PFSK-1 (cell line): Measurements from ENCODE around the gene NOX3.

Experiments used
- FOXP2 ChIP-seq: optimal IDR thresholded peaks from 2 replicates; pipeline ENCODE3; 2011; ENCODE audit warnings: borderline replicate concordance, control low read depth, inconsistent platforms; ENCODE audit not compliant: insufficient read depth; ENCODE audit errors: extremely low read length, extremely low read depth
- POLR2AphosphoS5 ChIP-seq: IDR thresholded peaks from 2 replicates; pipeline ENCODE4 v1.6.1; 2012; ENCODE audit warnings: low read depth, mild to moderate bottlenecking, control low read depth, low read length, moderate library complexity
- SIN3A ChIP-seq: IDR thresholded peaks from 2 replicates; pipeline ENCODE4 v1.6.1; 2012; ENCODE audit warnings: mild to moderate bottlenecking, low read length, moderate library complexity, borderline replicate concordance; ENCODE audit not compliant: insufficient read depth
- TAF1 ChIP-seq: IDR thresholded peaks from 2 replicates; pipeline ENCODE4 v1.6.1; 2012; ENCODE audit warnings: low read length, control low read depth, borderline replicate concordance; ENCODE audit not compliant: insufficient read depth
- TF ChIP-seq, protein P1 (sequence below), 2 experiments: IDR thresholded peaks; 2 replicates each; pipeline versions ENCODE4 v1.6.1 to v1.8.0; 2011 to 2012; ENCODE audit warnings: low read depth in 2 of 2, low read length in 2 of 2, control low read depth in 1 of 2, inconsistent platforms in 1 of 2, mild to moderate bottlenecking in 1 of 2, moderate library complexity in 1 of 2; ENCODE audit not compliant: insufficient read depth in 1 of 2

The NOX3 gene

GRCh38 chr6:155347800-155348199 is 107.8 kb downstream of the NOX3 start:
- no peak for TF ChIP-seq FOXP2
- no peak for TF ChIP-seq POLR2AphosphoS5
- no peak for TF ChIP-seq TAF1
- no peak for TF ChIP-seq SIN3A
- TF ChIP-seq, protein P1, sequence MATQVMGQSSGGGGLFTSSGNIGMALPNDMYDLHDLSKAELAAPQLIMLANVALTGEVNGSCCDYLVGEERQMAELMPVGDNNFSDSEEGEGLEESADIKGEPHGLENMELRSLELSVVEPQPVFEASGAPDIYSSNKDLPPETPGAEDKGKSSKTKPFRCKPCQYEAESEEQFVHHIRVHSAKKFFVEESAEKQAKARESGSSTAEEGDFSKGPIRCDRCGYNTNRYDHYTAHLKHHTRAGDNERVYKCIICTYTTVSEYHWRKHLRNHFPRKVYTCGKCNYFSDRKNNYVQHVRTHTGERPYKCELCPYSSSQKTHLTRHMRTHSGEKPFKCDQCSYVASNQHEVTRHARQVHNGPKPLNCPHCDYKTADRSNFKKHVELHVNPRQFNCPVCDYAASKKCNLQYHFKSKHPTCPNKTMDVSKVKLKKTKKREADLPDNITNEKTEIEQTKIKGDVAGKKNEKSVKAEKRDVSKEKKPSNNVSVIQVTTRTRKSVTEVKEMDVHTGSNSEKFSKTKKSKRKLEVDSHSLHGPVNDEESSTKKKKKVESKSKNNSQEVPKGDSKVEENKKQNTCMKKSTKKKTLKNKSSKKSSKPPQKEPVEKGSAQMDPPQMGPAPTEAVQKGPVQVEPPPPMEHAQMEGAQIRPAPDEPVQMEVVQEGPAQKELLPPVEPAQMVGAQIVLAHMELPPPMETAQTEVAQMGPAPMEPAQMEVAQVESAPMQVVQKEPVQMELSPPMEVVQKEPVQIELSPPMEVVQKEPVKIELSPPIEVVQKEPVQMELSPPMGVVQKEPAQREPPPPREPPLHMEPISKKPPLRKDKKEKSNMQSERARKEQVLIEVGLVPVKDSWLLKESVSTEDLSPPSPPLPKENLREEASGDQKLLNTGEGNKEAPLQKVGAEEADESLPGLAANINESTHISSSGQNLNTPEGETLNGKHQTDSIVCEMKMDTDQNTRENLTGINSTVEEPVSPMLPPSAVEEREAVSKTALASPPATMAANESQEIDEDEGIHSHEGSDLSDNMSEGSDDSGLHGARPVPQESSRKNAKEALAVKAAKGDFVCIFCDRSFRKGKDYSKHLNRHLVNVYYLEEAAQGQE (IDR thresholded peaks at IDR 0.05; ENCODE audit: insufficient read depth in 1 of 2, low read depth in 2 of 2, low read length in 2 of 2) = no peak

DNA sequence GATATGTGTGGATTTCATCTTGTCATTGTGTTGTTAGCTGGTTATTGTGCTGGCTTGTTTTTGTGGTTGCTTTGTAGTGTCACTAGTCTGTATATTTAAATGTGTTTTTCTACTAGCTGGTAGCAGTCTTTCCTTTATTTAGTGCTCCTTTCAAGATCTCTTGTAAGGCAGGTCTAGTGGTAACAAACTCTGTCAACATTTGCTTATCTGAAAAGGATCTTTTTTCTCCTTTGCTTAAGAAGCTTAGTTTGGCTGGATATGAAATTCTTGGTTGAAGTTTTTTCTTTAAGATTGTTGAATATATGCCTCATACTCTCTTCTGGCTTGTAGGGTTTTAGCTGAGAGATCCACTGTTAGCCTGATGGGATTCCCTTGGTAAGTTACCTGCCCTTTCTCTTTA is 108.7 kb downstream of the NOX3 start:
- TF ChIP-seq POLR2AphosphoS5 (no peak), SIN3A (no peak), TAF1 (no peak), FOXP2 (no peak)
- TF ChIP-seq, protein P1 (IDR thresholded peaks at IDR 0.05; ENCODE audit: insufficient read depth in 1 of 2, low read depth in 2 of 2, low read length in 2 of 2) = no peak
